GM21515 (cell line): Measurements from ENCODE around the gene CSNK1D.
"Not testable (repeated sequence)": the region's sequence is repeated elsewhere in the genome, so short reads cannot be mapped to it uniquely, and the experiment has no call there.

ENCODE experiments used
- ATAC-seq: cut with Tn5 transposase; IDR thresholded peaks from one replicate; pipeline ENCODE4 v1.9.1; 2021; ENCODE audit not compliant: unreplicated experiment

CSNK1D gene

DNA sequence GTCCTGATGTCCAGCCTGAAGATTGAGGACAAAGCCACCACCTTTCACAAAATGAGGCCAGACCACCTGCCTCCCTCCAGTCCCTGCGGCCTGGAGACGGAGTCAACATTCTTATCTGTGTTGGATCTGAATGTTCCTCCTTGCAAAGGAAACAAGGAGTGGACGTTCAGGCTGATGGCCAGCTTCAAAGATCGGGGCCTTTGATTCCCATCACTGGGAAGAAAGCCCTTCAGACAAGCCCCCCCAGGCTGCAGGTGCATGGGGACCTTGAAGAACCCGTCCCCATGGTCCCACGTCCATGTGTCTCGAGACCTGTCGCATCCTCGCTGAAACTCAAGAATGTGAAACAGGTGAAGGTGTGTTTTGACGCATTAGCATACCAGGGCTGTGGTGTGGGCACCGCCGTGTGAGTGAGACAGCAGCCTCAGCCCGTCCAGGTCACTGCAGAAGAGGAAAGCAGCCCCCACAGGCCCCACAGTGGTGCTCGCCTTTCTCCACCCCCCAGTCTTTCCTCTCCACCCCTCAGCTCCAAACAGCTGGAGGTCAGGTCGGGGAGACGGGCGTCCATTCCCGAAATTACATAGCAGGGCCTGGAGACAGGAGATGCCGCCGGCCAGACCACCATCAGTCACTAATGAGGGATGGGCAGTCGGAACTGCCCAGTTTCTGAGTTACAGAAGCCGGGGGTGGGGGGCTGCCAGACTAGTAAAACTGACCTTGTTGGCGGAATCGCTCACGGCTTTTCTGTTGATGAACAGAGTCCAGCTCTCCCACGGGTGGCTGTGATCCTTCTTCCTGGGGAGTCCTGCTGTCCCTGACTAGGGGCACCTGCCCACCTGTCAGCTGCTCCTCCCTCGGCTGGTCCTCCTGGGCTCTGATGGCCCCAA is 877 bp upstream of the CSNK1D start:
- ATAC-seq: no peak

- ATAC-seq: peak; percentile 13
These were observed 789 bp downstream of the CSNK1D start for GRCh38 chr17:82272495-82273326.

DNA sequence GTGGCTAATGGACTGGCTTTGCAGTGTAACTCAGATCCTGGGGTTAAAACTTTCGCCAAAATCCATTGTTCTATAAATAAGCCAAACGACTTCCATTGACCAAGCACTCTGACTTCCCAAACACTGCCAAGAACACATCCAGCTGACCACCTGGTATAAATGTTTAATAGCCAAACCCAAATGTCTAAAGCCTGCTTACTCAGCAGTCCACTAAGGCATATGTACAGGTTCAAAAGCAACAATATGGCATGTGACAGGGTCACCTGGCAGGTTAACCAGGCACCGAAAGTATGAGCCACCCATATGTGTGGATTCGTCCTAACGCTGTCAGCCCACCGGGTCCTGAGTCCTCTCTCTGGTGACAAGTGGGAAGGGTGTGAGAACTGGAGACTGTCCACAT is 2.1 kb downstream of the CSNK1D start:
- no peak for ATAC-seq

- ATAC-seq: no peak
These were observed 2.8 kb downstream of the CSNK1D start for GRCh38 chr17:82270651-82271050.

GRCh38 chr17:82269882-82270500 is 3.5 kb downstream of the CSNK1D start:
- ATAC-seq: no peak

DNA sequence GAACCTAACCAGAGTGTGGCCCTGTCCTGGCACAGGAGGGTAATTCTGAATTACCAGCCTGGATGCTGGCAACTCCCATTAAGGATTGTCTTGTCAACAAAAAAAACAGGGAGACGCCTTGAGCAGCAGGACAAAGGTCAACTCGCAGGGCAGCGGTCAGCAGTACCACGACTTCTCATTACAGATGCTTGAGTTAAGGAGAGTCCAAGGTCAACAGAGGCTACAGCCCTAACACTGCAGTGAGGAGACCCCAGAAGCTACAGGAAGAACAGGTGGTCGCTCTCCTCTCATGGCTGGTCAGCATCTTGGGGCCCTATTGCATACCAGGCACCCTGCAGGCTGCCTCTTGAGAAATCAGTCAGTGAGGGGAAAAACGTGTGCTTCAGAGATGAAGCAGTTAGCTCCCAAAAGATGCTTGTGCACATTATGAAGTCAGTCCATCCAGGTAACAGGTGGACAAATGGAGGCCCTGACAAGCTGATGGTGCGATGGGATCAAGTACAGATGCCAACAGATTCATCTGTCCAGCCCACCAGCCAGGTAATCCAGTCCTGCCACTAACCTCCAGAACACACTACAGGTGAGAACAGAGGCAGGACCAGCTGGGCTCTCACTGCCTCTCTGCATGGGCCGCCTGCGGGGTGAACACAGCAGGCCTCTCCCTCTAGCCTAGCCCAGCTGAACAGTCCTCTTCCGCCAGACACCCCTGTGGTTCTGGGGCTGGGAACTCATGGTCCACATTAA is 4.2 kb downstream of the CSNK1D start:
- no peak for ATAC-seq

GRCh38 chr17:82267575-82268379 is 5.7 kb downstream of the CSNK1D start:
- no peak for ATAC-seq

DNA sequence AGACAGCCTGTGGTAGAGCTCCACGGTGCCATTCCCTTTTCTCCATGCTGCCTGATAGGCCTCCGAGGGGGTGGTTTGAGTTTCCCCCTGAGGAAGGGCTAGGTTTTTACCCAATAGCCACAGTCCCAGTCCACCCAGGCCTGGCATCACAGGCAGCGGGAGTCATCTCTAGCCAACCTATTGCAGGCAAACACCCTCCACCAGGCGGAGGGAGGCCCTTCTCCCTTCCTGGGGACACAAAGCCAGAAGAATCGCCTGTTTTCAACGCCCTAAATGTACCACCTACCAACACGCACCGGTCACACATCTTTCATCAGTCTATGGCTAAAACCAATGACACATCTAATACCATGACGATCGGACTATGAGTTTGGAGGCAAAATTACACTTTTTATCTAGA is 7.4 kb downstream of the CSNK1D start:
- ATAC-seq: no peak

GRCh38 chr17:82263641-82264040 is 9.9 kb downstream of the CSNK1D start:
- ATAC-seq: no peak

DNA sequence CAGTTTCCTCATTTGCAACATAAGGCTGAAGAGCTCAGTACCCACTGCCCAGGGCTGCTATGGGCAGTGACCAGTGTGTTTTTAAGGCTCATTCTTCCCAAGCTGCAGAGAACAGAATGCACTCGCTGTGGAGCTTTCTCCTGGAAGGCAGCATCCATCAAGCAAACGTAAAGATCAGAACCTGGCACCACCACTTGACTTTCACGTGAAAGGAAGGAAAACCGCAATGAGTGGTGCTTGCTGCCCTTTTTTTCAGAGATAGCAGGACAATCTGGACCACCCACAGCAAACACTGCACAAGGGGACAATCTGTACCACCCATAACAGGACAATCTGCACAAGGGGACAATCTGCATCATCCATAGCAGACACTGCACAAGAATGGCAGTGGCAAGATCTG is 11.2 kb downstream of the CSNK1D start:
- no peak for ATAC-seq

DNA sequence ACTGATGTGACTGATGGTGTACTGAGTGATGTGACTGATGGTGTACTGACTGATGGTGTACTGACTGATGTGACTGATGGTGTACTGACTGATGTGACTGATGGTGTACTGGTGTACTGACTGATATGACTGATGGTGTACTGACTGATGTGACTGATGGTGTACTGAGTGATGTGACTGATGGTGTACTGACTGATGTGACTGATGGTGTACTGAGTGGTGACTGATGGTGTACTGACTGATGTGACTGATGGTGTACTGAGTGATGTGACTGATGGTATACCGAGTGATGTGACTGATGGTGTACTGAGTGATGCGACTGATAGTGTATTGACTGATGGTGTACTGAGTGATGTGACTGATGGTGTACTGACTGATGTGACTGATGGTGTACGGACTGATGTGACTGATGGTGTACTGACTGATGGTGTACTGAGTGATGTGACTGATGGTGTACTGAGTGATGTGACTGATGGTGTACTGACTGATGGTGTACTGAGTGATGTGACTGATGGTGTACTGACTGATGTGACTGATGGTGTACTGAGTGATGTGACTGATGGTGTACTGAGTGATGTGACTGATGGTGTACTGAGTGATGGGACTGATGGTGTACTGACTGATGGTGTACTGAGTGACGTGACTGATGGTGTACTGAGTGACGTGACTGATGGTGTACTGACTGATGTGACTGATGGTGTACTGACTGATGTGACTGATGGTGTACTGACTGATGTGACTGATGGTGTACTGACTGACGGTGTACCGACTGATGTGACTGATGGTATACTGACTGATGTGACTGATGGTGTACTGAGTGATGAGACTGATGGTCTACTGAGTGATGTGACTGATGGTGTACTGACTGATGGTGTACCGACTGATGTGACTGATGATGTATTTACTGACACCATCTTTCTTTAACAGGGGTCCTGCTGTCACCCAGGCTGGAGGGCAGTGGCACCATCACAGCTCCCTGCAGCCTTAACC is 13.2 kb downstream of the CSNK1D start:
- not testable (repeated sequence) for ATAC-seq

DNA sequence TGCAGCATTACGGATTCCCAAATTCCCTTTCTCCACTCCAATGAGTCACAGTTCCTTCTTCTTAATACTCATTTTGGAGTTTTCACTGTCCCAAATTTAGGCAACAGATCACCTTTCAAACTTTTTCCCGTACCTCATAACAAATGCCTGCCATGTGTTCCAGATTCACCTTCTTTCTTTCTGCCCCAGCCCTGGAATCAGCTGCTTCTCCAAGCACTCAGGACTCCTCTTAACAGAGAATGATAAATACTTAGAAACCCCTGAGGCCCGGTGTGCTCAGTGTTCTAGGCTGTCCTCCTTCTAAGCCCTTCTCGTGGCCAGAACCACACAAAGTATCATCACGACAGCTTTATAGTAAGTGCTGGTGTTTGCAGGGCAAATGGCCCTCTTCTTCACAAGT is 14.9 kb downstream of the CSNK1D start:
- no peak for ATAC-seq

DNA sequence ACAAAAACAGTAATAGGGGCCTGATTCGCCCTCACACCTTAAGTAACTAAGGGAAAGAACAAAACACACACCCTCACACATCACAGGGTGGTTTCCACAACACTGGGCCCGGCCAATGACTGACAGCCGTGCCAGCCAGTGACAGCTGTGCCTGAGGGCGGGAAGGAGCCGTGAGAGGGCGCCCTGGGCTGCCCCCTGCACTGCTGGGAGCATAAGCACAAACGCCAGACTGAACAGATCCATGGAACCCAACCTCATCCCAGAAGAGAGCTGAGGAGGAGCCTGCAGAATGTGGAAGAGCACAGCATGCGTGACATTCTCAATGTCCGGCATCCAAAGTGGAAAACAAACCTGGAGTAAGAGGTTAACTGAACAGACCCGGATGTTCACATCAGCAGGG is 16.0 kb downstream of the CSNK1D start:
- ATAC-seq: no peak

- ATAC-seq: no peak
These were observed 17.1 kb downstream of the CSNK1D start for GRCh38 chr17:82256242-82256885.

DNA sequence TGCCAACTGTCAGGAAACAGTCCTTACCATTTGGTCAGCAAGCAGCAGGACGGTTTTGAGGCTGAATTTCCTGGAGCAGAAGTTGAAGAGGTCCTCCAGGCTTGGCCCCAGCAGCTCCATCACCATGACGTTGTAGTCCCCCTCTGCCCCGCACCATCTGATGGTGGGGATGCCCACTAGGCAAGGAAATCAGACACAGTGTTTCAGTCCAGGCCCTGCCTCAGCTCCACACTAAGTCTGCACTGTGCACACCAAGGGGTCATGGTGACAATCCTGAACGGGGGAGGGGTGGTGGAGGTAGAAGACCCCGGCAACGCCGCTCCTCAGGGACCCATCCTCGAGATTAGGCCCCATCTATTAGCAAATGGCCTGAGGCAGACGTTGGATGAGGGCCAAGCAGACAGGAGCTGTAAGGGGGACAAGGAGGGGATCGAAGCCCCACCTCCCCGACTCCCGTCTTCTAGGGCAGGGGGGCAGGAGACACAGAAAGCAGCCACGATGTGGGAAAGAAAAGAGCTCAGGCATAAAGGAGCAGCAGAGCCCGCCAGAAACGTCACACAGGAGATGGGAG is 18.0 kb downstream of the CSNK1D start:
- no peak for ATAC-seq

DNA sequence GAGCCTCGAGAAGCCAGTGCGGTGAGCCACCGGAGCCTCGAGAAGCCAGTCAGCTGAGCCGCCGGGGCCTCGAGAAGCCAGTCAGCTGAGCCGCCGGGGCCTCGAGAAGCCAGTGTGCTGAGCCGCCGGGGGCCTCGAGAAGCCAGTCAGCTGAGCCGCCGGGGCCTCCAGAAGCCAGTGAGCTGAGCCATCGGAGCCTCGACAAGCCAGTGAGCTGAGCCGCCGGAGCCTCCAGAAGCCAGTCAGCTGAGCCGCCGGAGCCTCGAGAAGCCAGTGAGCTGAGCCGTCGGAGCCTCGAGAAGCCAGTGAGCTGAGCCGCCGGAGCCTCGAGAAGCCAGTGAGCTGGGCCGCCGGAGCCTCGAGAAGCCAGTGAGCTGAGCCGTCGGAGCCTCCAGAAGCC is 18.8 kb downstream of the CSNK1D start:
- not testable (repeated sequence) for ATAC-seq

DNA sequence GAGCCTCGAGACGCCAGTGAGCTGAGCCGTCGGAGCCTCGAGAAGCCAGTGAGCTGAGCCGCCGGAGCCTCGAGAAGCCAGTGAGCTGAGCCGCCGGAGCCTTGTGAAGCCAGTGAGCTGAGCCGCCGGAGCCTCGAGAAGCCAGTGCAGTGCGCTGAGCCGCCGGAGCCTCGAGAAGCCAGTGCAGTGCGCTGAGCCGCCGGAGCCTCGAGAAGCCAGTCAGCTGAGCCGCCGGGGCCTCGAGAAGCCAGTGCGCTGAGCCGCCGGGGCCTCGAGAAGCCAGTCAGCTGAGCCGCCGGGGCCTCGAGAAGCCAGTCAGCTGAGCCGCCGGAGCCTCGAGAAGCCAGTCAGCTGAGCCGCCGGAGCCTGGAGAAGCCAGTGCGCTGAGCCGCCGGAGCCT is 19.4 kb downstream of the CSNK1D start:
- ATAC-seq: not testable (repeated sequence)

DNA sequence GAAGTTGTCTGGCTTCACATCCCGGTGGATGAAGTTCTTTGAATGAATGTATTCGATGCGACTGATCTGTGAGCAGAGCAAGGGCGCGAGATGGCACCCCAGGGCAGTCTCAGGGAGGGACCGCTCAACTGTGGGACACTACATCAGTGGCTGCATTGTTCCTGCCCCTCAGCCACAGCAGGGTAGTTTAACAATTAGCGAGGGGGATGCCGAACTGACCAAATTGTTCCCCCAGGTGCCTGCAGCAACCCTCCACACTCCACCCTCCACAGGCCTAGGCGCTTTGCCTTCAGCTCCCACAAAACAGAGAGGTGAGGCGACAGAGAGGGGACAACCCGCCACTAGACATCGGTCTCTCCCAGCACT is 20.3 kb downstream of the CSNK1D start:
- no peak for ATAC-seq
